Stimulated activated CD4-positive, alpha-beta T cell treated with anti-CD3 and anti-CD28 coated beads, Interleukin-1b, Interleukin-23, amount 100 ng/mL, for 48 hours (primary cell): ENCODE data around the gene HGD.
A peak's percentile ranks its signal among the peaks of the same experiment; 100 is the strongest.
"Not testable (repeated sequence)": the region's sequence is repeated elsewhere in the genome, so short reads cannot be mapped to it uniquely, and the experiment has no call there.

Experiments used
- DNase-seq: peaks from one replicate; pipeline ENCODE4 v3.0.0-alpha.2; 2020

The HGD gene

DNA sequence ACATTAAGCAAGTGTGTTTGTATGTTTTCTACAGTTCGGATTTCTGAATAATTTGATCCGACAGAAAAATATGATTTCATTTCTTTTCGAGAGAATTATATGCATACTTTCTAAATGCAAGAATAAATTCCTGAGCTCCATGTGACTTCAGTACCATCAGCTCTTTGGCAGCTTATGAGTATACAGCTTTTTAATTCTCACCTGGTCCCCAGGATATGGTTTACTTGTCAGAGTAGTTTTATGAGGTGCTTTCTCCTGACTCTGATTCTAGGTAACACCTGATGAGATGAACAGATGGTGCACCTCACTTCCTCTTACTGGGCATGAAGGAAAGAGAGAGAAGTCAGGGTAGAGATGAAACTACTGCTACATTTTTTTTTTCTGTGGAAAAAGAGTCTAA is 3.1 kb downstream of the HGD start:
- no peak for DNase-seq

DNA sequence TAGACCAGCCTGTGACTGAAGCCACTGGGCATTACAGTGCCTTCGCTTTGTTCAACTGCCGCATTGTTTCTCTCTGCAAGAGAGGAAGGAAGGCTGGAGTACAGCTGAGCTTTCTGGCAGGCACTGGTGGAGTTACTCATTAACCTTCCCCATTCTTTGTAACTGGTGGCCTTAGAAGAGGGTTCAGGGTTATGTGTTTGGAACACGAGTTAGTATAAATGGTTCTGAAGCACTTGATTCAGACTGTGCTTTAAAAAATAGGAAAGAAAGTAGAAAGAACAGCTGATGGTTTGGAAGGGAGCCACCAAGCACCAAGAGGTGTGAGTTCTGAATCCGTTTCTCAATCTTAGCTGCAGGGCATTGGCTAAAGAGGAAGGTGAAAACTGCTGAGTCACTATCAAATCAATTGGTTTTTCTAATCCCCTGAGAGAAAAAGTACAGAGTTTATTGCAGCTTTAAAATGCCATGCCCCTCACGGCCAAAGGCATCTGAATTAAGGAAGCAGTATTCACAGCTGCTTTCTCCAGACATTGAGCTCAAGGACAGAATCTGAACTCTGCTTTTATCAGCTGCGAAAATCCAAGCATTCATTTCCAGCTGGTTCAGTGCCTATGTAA is 3.6 kb downstream of the HGD start:
- DNase-seq = no peak

DNA sequence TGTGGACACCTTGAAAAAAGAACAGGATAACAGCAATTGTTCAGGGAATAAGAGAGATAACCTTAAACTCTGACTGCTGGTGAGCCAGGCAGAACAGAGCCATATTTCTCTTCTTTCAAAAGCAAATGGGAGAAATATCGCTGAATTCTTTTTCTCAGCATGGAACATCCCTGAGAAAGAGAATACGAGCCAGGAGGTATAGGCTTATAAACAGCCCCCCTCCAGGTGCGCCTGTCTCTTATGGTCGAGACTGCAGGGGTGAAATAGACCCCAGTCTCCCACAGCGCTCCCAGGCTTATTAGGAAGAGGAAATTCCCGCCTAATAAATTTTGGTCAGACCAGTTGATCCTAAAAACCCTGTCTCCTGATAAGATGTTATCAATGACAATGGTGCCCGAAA is 4.8 kb downstream of the HGD start:
- DNase-seq = not testable (repeated sequence)

- no peak for DNase-seq
Measured at GRCh38 chr3:120673116-120673515, 8.9 kb downstream of the HGD start.

- no peak for DNase-seq
Measured at GRCh38 chr3:120670576-120670975, 11.5 kb downstream of the HGD start.

- no peak for DNase-seq
Measured at GRCh38 chr3:120664926-120665325, 17.1 kb downstream of the HGD start.

DNA sequence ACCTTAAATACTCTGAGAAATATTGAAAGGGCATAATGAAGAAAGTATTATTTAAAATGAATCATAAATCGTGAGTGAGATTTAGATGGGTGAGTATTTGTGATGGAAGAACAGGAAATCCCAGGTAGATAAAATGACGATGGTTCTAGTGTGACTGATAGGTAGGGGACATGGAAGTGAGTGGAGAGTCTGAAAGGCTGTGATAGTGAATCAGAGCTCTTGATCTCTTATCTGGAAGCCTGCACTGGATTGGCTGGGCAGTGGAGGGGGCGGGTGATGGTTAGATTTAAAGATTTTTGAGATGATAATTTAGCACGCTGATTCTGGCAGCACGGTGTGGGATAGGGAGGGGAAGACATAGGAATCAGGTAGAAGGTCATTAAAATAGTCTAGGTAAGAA is 20.1 kb downstream of the HGD start:
- no peak for DNase-seq

DNA sequence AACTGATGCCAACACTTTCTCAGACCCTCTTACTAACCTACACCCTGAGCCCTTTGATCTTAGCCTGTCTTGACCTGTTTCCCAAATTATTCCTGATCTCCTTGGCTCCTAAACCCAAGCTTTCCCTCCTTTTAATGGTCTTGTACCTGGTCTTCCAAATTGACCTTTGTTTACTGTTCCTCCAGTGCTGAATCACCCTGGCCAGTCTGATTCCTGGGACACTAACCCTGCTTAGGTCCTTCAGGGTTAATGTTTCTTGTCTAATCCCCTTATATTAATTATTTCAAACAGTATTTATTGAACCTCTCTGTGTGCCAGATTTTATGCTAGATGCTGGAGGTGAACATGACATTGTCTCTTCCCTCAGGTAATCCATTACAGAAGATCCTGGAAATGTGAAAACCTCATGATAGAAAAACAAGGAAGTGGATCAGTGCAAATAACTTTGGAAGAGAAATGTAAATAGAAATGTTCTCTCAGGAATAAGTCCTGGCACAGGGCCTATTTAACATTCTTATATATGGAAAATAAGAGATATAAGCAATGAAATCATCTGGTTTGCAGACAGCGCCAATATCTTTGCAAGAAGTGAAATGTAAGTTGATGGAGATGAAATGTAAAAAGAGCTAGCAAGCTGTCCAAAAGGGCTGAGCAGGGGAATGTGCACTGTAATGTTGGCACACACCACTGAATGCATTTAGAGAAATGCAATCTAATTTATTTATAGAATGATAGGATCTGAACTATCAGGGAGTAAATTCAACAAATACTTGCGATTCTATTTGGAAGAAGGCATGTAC is 20.7 kb downstream of the HGD start:
- DNase-seq = no peak

DNA sequence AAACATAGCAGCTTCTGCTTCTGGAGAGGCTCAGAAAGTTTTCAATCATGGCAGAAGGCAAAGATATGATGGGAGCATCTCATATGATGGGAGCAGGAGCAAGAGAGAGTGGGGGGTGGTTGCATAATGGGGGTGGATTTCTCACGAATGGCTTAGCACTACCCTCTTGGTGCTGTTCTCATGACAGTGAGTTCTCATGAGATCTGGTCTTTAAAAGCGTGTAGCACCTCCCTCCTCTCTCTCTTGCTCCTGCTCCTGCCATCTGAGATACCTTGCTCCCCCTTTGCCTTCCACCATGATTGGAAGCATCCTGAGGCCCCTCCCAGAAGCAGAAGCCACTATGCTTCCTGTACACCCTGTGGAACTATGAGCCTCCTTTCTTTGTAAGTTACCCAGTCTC is 22.2 kb downstream of the HGD start:
- DNase-seq = no peak

DNA sequence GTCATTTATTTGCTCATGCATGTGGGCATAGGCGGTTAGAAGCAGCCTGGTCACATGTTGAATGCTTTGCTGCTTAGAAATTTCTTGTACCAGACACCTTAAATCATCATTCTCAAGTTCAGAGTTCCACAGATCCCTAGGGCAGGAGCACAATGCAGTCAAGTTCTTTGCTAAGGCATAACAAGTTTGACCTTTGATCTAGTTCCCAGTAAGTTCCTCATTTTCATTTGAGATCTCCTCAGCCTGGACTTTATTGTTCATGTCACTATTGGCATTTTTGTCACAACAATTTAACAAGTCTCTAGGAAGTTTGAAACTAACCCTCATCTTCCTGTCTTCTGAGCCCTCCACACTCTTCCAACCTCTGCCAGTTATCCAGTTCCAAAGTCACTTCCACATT is 22.8 kb downstream of the HGD start:
- no peak for DNase-seq

DNA sequence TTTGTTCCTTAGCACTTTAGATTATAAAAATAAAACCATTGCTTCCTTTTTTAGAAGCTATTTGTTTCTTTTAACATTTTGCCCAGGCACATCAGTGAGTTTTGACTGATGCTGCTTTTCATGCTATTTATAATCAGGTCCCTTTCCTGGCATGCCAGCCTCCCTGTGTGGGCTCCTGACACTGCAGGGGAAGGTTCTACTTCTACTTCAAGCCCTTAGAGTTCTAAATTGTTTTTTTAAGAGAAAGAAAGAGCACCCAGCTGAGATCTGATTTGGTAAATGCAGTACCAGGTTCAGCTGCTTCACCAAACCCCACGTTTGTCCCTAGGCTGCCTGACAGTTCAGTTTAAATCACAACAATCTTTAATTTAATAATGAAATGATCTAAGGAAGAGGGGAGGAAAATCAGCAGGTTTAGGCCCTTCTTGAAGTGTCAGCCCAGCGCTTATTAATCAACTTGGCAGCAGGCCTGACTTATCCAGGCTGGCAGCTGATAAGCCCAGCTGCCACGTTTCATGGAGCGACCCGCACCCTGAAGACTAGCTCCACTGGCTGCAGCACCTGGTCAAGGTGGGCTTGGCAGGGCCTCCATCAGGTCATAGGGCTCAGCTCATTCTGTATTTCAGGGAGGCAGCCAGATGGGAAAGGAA is 29.0 kb downstream of the HGD start:
- DNase-seq = no peak

GRCh38 chr3:120652281-120652680 is 29.8 kb downstream of the HGD start:
- no peak for DNase-seq

- DNase-seq = no peak
Measured at GRCh38 chr3:120650311-120650710, 31.7 kb downstream of the HGD start.

DNA sequence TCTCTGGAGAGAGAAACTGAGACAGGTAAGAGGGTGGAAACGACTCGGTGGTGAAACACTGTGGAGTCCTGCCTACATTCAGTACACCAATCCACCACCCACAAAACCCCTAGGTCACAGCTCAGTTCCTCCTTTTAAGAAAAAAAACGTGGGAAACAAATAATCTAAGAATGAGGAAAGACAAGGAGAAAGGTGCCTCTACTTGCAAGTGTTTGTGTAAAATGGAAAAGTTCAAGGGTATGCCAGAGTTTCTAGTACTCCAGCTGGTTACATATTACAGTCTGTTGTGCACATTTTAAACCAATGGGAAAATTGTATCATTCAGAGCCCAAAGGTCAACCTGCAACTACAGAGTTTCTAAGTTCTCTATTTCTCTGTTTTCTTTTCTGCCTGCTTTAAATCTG is 32.2 kb downstream of the HGD start:
- DNase-seq = no peak

- no peak for DNase-seq
Measured at GRCh38 chr3:120648290-120648689, 33.7 kb downstream of the HGD start.

GRCh38 chr3:120646771-120647432 is 35.1 kb downstream of the HGD start:
- DNase-seq = no peak

DNA sequence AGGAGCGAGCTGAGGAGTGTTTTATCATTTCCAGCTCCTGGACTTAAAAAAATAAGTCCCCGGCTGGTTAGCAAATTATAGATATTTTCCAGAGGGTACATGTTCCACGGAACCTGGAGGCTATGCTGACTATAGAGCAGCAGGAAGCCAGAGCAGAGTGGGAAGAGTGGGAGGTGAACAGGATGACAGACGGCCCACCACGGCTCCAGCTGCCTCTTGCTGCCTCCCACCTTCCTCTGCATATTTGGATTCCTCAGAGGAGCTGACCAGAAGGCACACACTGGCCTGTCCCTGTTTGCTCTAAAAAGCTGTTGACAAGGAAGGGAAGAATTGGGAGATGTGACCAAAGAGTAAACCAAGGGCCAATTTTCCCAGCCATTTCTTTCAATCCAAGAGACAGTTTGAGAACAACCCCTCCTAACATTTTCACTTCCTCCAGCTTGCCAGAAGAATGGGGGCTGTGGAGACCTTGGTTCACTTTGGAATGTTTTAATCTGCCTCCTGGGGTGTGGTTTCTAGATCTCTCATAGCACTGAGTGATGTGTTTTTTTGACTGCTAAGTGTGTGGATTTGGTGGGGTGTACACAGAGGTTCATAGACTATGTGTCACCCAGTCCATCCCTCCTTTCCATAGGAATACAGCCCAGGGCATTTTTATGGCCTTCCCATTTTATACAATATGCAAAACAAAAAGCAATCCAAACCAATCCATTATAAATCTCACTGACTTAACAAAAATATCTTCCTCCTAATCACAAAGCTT is 36.8 kb downstream of the HGD start:
- DNase-seq = no peak

- DNase-seq = peak; percentile 13
Measured at GRCh38 chr3:120642368-120642948, 39.6 kb downstream of the HGD start.

- no peak for DNase-seq
Measured at GRCh38 chr3:120641696-120642246, 40.3 kb downstream of the HGD start.

DNA sequence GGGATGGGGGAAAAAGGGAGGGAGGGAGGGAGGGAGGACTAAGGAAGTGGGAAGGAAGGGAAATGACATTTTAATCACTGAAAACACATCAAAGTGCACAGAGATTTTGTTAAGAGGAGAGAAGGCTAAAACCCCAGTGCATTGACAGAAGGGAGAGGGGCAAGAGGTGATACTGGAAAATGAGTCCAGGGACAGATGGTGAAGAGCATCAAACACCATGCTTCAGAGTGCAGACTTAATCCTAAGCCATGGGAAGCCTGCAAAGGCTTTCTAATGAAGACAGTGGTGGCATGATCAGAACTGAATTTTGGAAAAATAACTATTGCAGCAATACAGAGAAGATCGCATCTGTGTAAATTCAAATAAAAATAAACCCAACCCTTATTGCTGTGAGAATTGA is 41.8 kb downstream of the HGD start:
- DNase-seq = no peak

GRCh38 chr3:120638820-120639219 is 43.2 kb downstream of the HGD start:
- not testable (repeated sequence) for DNase-seq
